Chondrocyte (in vitro differentiated cells): ENCODE results near the gene TMC2. TPM values are rescaled to one million over a fixed set of nuclear protein-coding genes. Genes with fewer than 3 reads are reported as not detected.

Experiments used
- DNase-seq: peaks from one replicate; pipeline ENCODE4 v3.0.0; 2021; ENCODE audit warnings: mixed read lengths, low spot score
- H3K27ac Mint-ChIP-seq: one replicate; pipeline ENCODE4 v1.8.0; 2021; ENCODE audit warnings: mild to moderate bottlenecking, moderate library complexity, mixed read lengths; ENCODE audit not compliant: unreplicated experiment
- H3K27me3 Mint-ChIP-seq: 2 replicates; pipeline ENCODE4 v1.8.0; 2021; ENCODE audit warnings: low read depth, mixed read lengths
- H3K36me3 Mint-ChIP-seq: 2 replicates; pipeline ENCODE4 v1.8.0; 2021; ENCODE audit warnings: low read depth, mixed read lengths
- H3K4me1 Mint-ChIP-seq: 2 replicates; pipeline ENCODE4 v1.8.0; 2021; ENCODE audit warnings: low read depth, mild to moderate bottlenecking, mixed read lengths
- H3K4me3 Mint-ChIP-seq: one replicate; pipeline ENCODE4 v1.8.0; 2021; ENCODE audit warnings: mild to moderate bottlenecking, moderate library complexity, mixed read lengths; ENCODE audit not compliant: unreplicated experiment
- H3K9me3 Mint-ChIP-seq: 2 replicates; pipeline ENCODE4 v1.8.0; 2021; ENCODE audit warnings: low read depth, mixed read lengths
- microRNA-seq: library from miRNA; unstranded; fragments of <30 nt; microRNA quantifications from one replicate; pipeline ENCODE4 v1.2.0, GENCODE V29; 2020; ENCODE audit warnings: borderline number of aligned reads
- total RNA-seq: library from RNA; stranded (reverse); gene quantifications from 3 replicates; pipeline ENCODE4 v1.2.1, GENCODE V29; 2021
- TF ChIP-seq, protein P1 (sequence below): fragments of 200-600 bp; sonication (generic); IDR thresholded peaks from 2 replicates; pipeline ENCODE4 v1.5.0; 2021; ENCODE audit warnings: antibody characterized with exemption, mild to moderate bottlenecking, moderate library complexity

The TMC2 gene
- total RNA-seq, 1 donor from 2014 or later: not detected

DNA sequence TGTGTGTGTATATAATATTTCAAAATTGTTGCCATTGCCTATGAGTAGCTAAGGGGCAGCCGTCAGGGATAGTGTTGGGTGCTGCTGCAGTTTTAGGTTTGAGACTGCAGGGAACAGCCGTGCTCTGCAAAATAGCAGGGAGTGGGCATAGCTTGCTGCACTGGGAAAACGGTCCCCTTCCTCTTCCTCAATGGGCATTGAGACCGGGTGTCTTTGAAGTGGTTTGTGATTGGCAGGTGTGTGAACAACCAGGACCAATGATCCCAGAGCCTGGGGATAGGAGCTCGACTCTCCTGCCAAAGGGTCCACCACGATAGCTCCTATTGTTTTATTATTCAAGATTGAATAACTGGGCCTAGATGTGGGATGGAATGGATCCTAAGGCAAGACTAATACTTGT lies 151.1 kb downstream of the TMC2 start:
- no peaks in the 10 kb centered on the region for H3K36me3 Mint-ChIP-seq
- DNase-seq: no peak
- H3K27me3 Mint-ChIP-seq: peaks cover 42% of the 10 kb centered on the region
- H3K4me3 Mint-ChIP-seq: no peak overlapping the region
- peaks cover 6% of the 10 kb centered on the region for H3K4me1 Mint-ChIP-seq
- no peak overlapping the region for H3K27ac Mint-ChIP-seq
- no peaks in the 10 kb centered on the region for H3K9me3 Mint-ChIP-seq
- TF ChIP-seq, protein P1, sequence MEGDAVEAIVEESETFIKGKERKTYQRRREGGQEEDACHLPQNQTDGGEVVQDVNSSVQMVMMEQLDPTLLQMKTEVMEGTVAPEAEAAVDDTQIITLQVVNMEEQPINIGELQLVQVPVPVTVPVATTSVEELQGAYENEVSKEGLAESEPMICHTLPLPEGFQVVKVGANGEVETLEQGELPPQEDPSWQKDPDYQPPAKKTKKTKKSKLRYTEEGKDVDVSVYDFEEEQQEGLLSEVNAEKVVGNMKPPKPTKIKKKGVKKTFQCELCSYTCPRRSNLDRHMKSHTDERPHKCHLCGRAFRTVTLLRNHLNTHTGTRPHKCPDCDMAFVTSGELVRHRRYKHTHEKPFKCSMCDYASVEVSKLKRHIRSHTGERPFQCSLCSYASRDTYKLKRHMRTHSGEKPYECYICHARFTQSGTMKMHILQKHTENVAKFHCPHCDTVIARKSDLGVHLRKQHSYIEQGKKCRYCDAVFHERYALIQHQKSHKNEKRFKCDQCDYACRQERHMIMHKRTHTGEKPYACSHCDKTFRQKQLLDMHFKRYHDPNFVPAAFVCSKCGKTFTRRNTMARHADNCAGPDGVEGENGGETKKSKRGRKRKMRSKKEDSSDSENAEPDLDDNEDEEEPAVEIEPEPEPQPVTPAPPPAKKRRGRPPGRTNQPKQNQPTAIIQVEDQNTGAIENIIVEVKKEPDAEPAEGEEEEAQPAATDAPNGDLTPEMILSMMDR: no peak

GRCh38 chr20:2688041-2688591 lies 151.7 kb downstream of the TMC2 start:
- Mint-ChIP-seq H3K4me3 (no peak overlapping the region), H3K36me3 (no peaks in the 10 kb centered on the region), H3K4me1 (peaks cover 6% of the 10 kb centered on the region), H3K9me3 (no peaks in the 10 kb centered on the region), H3K27ac (no peak overlapping the region), H3K27me3 (peaks cover 38% of the 10 kb centered on the region)
- TF ChIP-seq, protein P1: peak; percentile 81
- peak; percentile 68 for DNase-seq

DNA sequence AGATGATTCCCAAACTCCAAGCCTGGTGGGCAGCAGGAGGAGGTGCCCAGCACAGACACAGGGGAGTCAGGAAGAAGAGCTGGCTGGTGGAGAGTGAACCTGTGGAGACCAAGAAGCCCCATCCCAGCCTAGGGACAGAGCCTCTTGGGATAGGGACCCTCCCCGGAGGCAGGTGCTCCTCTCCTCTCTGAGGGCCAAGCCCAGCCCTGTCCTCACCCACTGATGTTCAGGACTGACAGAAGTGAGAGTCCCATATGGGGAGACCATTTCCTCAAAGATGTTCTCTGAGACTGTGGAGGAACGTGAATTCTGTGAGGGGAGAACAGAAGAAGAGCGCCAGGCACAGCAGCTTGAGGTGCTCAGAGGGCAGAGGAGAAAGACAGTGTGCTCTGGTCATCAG lies 153.8 kb downstream of the TMC2 start:
- Mint-ChIP-seq H3K27me3 (peaks cover 38% of the 10 kb centered on the region), H3K4me3 (no peak overlapping the region), H3K4me1 (peaks cover 9% of the 10 kb centered on the region), H3K36me3 (no peaks in the 10 kb centered on the region), H3K27ac (no peak overlapping the region), H3K9me3 (no peaks in the 10 kb centered on the region)
- TF ChIP-seq, protein P1: no peak
- peak; percentile 24 for DNase-seq

GRCh38 chr20:2690718-2691117 lies 154.3 kb downstream of the TMC2 start:
- H3K27ac Mint-ChIP-seq: no peak overlapping the region
- TF ChIP-seq, protein P1: no peak
- no peak overlapping the region for H3K4me3 Mint-ChIP-seq

GRCh38 chr20:2691127-2691526 lies 154.8 kb downstream of the TMC2 start:
- H3K27ac Mint-ChIP-seq: no peak overlapping the region
- no peaks in the 10 kb centered on the region for H3K36me3 Mint-ChIP-seq
- DNase-seq: peak; percentile 28
- TF ChIP-seq, protein P1: no peak
- H3K4me3 Mint-ChIP-seq: peak overlapping the region; percentile 74
- peaks cover 37% of the 10 kb centered on the region for H3K27me3 Mint-ChIP-seq
- H3K4me1 Mint-ChIP-seq: peaks cover 9% of the 10 kb centered on the region
- no peaks in the 10 kb centered on the region for H3K9me3 Mint-ChIP-seq

More at GRCh38 chr20:2690718-2691117, 154.3 kb downstream of the TMC2 start:
- Mint-ChIP-seq H3K4me1 (peaks cover 9% of the 10 kb centered on the region), H3K9me3 (no peaks in the 10 kb centered on the region), H3K27me3 (peaks cover 37% of the 10 kb centered on the region), H3K36me3 (no peaks in the 10 kb centered on the region)
- DNase-seq: peak; percentile 75

Small RNA genes within 50 kb of the gene (microRNA-seq; reads per million reads assigned to microRNA genes)
- gene MIR1292: 16.6 reads per million, percentile 32 among the genes with 10 or more reads in this experiment

Other genes starting within 250 kb of the TMC2 start
- gene TGM3, start 240.6 kb upstream of the TMC2 start, total RNA-seq: not detected in 3 replicates
- not detected in 3 replicates for gene TGM6, start 155.7 kb upstream of the TMC2 start, total RNA-seq
- gene SNRPB, start 65.8 kb upstream of the TMC2 start, total RNA-seq: 99.8 to 103 TPM (median 103 TPM) in 3 replicates
- 9.6 to 12.2 TPM (median 11.5 TPM) in 3 replicates for gene ZNF343, start 27.7 kb upstream of the TMC2 start, total RNA-seq
- gene NOP56, start 116.1 kb downstream of the TMC2 start, total RNA-seq: 103 to 166 TPM (median 118 TPM) in 3 replicates
- gene IDH3B, start 127.6 kb downstream of the TMC2 start, total RNA-seq: 56.5 to 65.9 TPM (median 57.1 TPM) in 3 replicates
- gene EBF4, start 156.2 kb downstream of the TMC2 start, total RNA-seq: 8.0 to 15.2 TPM (median 11.4 TPM) in 3 replicates